DOHH2 (cell line): ENCODE data around the gene SERINC2.

Experiments used
- CTCF ChIP-seq: fragments of 200-600 bp; sonication (generic); IDR thresholded peaks from one replicate; pipeline ENCODE4 v1.5.1; 2014; ENCODE audit warnings: antibody characterized with exemption, mild to moderate bottlenecking, low read depth, low read length; ENCODE audit not compliant: poor library complexity, severe bottlenecking
- EZH2phosphoT487 ChIP-seq: fragments of 200-600 bp; sonication (generic); IDR thresholded peaks from 2 replicates; pipeline ENCODE4 v1.6.1; 2017; ENCODE audit warnings: borderline replicate concordance, mild to moderate bottlenecking, antibody characterized with exemption, low read length, moderate library complexity, mixed read lengths

GRCh38 chr1:31364561-31365250, 48.3 kb upstream of the SERINC2 start:
- TF ChIP-seq CTCF: no peak
- TF ChIP-seq EZH2phosphoT487: no peak
